Gastrocnemius medialis (tissue), 4 donors: ENCODE measurements around the gene KRTDAP. TPM values are rescaled to one million over a fixed set of nuclear protein-coding genes. Genes with fewer than 3 reads are reported as not detected.

ENCODE experiments used
- ATAC-seq, 2 donors: fragments of 150-250 bp; one replicate each; pipeline ENCODE4 v1.9.1; 2016
- DNase-seq, 2 donors: peaks; one replicate each; pipeline ENCODE4 v3.0.0-alpha.2; 2019
- H3K27ac ChIP-seq, 4 donors: fragments of 200-600 bp; sonication (generic); 1 replicate in 1 of 4; 2 replicates in 3 of 4; pipeline ENCODE4 v1.5.1; 2016 to 2018; ENCODE audit warnings: mild to moderate bottlenecking in 2 of 4, moderate library complexity in 1 of 4
- H3K27me3 ChIP-seq, 3 donors: fragments of 200-600 bp; sonication (generic) in 2 of 3; 1 replicate in 1 of 3; 2 replicates in 2 of 3; pipeline versions ENCODE4 v1.5.1 to v1.6.0; 2016 to 2019; ENCODE audit warnings: mild to moderate bottlenecking in 1 of 3, moderate library complexity in 1 of 3
- H3K36me3 ChIP-seq, 2 donors: fragments of 200-600 bp; sonication (generic) in 1 of 2; one replicate each; pipeline ENCODE4 v1.5.1; 2017 to 2018
- H3K4me1 ChIP-seq, 2 donors: fragments of 200-600 bp; sonication (generic) in 1 of 2; one replicate each; pipeline ENCODE4 v1.5.1; 2016 to 2017; ENCODE audit warnings: mild to moderate bottlenecking in 2 of 2
- H3K4me3 ChIP-seq, 4 donors: fragments of 200-600 bp; sonication (generic) in 3 of 4; 1 replicate in 1 of 4; 2 replicates in 3 of 4; pipeline ENCODE4 v1.5.1; 2016 to 2019; ENCODE audit warnings: mild to moderate bottlenecking in 2 of 4
- H3K9me3 ChIP-seq, 3 donors: fragments of 200-600 bp; sonication (generic) in 2 of 3; 1 replicate in 1 of 3; 2 replicates in 2 of 3; pipeline ENCODE4 v1.5.1; 2016 to 2019
- CTCF ChIP-seq, 5 experiments: fragments of 450-650 bp in 3 of 5; fragments of 200-600 bp in 2 of 5; sonication (generic) in 2 of 5; IDR thresholded peaks in 4 of 5; conservative IDR thresholded peaks in 1 of 5; 1 replicate in 4 of 5; 2 replicates in 1 of 5; pipeline ENCODE4 v1.5.1; 2016 to 2019; ENCODE audit warnings: antibody characterized with exemption in 5 of 5, mild to moderate bottlenecking in 3 of 5, moderate library complexity in 3 of 5
- POLR2A ChIP-seq, 2 donors: fragments of 450-650 bp; IDR thresholded peaks; one replicate each; pipeline ENCODE4 v1.6.1; 2017; ENCODE audit warnings: antibody characterized with exemption in 2 of 2, mild to moderate bottlenecking in 2 of 2, moderate library complexity in 2 of 2
- in situ Hi-C, 4 donors: fragments of 200-750 bp; cut with MboI; loops; one replicate each; pipeline versions ENCODE4 v1.15.0 to v1.8.0; 2017; ENCODE audit warnings: low sequenced_read_pairs in 4 of 4
- intact Hi-C: fragments of 100-400 bp; cut with DNase I; formaldehyde crosslinking; loops from one replicate; pipeline ENCODE4 v1.15.1; 2023; ENCODE audit warnings: low total_unique reads
- total RNA-seq, 4 donors: library from RNA; depleted of rRNA; stranded (reverse); fragments of >200 nt; gene quantifications; one replicate each; pipeline versions ENCODE4 v1.1.0 to v1.2.3, GENCODE V29; 2016

KRTDAP gene
- total RNA-seq, 4 donors from 2014 or later, result not detected

- intact Hi-C loops (no loop called here), in situ Hi-C loops (no loop called here)
- Histone ChIP-seq H3K4me3 (no peak overlapping the region), H3K4me1 (no peaks in the 10 kb centered on the region), H3K27ac (no peak overlapping the region), H3K36me3 (no peaks in the 10 kb centered on the region), H3K27me3 (no peaks in the 10 kb centered on the region), H3K9me3 (no peaks in the 10 kb centered on the region)
- no peak for ATAC-seq
- TF ChIP-seq POLR2A (IDR thresholded peaks at IDR 0.05) (no peak), CTCF (IDR thresholded peaks at IDR 0.05 in 4 of 5, conservative IDR thresholded peaks at IDR 0.05 in 1 of 5) (no peak)
- DNase-seq, result no peak
Observed at GRCh38 chr19:35449359-35450043, 40.8 kb downstream of the KRTDAP start.

GRCh38 chr19:35447606-35448469, 42.4 kb downstream of the KRTDAP start, which contains the start of gene FFAR2:
Gene FFAR2 (plus strand): TSS chr19:35448257. CDS start chr19:35449715, 1,458 bp downstream.
- Histone ChIP-seq H3K36me3 (no peaks in the 10 kb centered on the region), H3K9me3 (no peaks in the 10 kb centered on the region), H3K27me3 (no peaks in the 10 kb centered on the region), H3K4me1 (no peaks in the 10 kb centered on the region), H3K4me3 (no peak within 1 kb of the TSS), H3K27ac (no peak within 1 kb of the TSS)
- ATAC-seq (no peak), DNase-seq (no peak)
- no peak for TF ChIP-seq POLR2A (IDR thresholded peaks at IDR 0.05)
- no peak for TF ChIP-seq CTCF (IDR thresholded peaks at IDR 0.05 in 4 of 5, conservative IDR thresholded peaks at IDR 0.05 in 1 of 5)
- intact Hi-C loops (no loop called here), in situ Hi-C loops (no loop called here)

- ATAC-seq (no peak), DNase-seq (no peak)
- TF ChIP-seq POLR2A (IDR thresholded peaks at IDR 0.05) (no peak), CTCF (IDR thresholded peaks at IDR 0.05 in 4 of 5, conservative IDR thresholded peaks at IDR 0.05 in 1 of 5) (no peak)
- intact Hi-C loops (no loop called here), in situ Hi-C loops (no loop called here)
- no peaks in the 10 kb centered on the region for H3K9me3 ChIP-seq
- no peaks in the 10 kb centered on the region for H3K4me1 ChIP-seq
- no peak overlapping the region for H3K4me3 ChIP-seq
- H3K27ac ChIP-seq, result no peak overlapping the region
- no peaks in the 10 kb centered on the region for H3K36me3 ChIP-seq
- no peaks in the 10 kb centered on the region for H3K27me3 ChIP-seq
Observed at GRCh38 chr19:35445826-35446593, 44.3 kb downstream of the KRTDAP start.

- in situ Hi-C loops, result no loop called here
Observed at GRCh38 chr19:35444735-35445134, 45.5 kb downstream of the KRTDAP start.

More at GRCh38 chr19:35444735-35445134, 45.5 kb downstream of the KRTDAP start:
- TF ChIP-seq POLR2A (IDR thresholded peaks at IDR 0.05), result no peak
- no peak for TF ChIP-seq CTCF (IDR thresholded peaks at IDR 0.05 in 4 of 5, conservative IDR thresholded peaks at IDR 0.05 in 1 of 5)
- H3K27ac ChIP-seq, result no peak overlapping the region
- H3K9me3 ChIP-seq, result no peaks in the 10 kb centered on the region
- H3K27me3 ChIP-seq, result no peaks in the 10 kb centered on the region
- H3K36me3 ChIP-seq, result no peaks in the 10 kb centered on the region
- intact Hi-C loops, result no loop called here
- no peaks in the 10 kb centered on the region for H3K4me1 ChIP-seq
- ATAC-seq (no peak), DNase-seq (no peak)
- no peak overlapping the region for H3K4me3 ChIP-seq
